ENCODE data around the gene PCYT2. TPM values are rescaled to one million over a fixed set of nuclear protein-coding genes. Genes with fewer than 3 reads are reported as not detected.
A peak's percentile ranks its signal among the peaks of the same experiment; 100 is the strongest.

Gene PCYT2
- total RNA-seq, 1 donor = 67.0 TPM

DNA sequence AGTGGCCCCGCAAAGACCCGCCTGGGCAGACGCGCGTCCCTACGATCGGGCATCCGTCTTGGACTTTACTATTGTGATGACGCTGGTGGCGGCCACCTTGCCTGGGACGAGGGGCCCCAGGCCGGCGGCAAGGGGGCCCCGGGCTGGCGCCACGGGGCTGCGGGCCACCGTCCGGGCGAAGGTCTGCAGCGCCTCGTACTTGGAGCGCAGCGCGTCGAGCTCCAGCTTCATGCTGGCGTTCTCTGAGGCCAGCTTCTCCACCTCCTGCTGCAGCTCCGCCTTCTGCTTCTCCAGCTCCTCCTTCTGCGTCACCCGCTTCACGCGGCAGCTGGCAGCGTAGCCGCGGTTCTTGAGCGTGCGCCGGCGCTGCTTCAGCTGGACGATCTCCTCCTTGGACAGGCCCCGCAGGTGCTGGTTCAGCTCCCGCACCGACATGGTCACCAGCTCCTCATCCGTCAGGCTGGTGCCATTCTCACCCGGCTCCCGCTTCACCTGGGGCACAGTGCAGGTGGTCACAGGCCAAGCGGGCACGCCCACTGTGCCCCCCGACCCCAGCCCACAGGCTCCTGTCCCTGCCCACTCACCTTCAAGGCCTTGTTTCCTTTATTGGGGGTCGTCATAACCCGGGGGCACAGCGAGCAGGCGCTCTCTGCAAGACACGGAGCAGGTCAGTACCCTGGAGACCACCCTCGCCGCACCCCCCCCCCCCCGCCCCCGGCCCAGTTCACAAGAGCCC lies 11.5 kb upstream of the PCYT2 start:
- DNase-seq (ENCODE audit: insufficient read length, low spot score, missing footprints) = no peak
- no peak for TF ChIP-seq CTCF (IDR thresholded peaks at IDR 0.05; ENCODE audit: extremely low read depth, low read depth, low read length)
- H3K27me3 ChIP-seq (ENCODE audit: insufficient read depth, low read length) = no peaks in the 10 kb centered on the region
- H4K20me1 ChIP-seq (ENCODE audit: insufficient read depth, low read length) = peaks cover 56% of the 10 kb centered on the region
- H2AFZ ChIP-seq (ENCODE audit: low read length) = no peak overlapping the region
- H3K4me1 ChIP-seq (ENCODE audit: insufficient read depth, low read length) = peaks cover 20% of the 10 kb centered on the region
- peak overlapping the region; percentile 83 for H3K4me2 ChIP-seq (ENCODE audit: insufficient read depth, low read length)
- no peaks in the 10 kb centered on the region for H3K9me3 ChIP-seq (ENCODE audit: low read depth, low read length)
- peaks cover 90% of the 10 kb centered on the region for H3K79me2 ChIP-seq (ENCODE audit: insufficient read depth, low read length)
- H3K4me3 ChIP-seq (ENCODE audit: insufficient read depth, low read length) = peak overlapping the region; percentile 64
- peaks cover 35% of the 10 kb centered on the region for H3K36me3 ChIP-seq (ENCODE audit: insufficient read depth, low read length)
- H3K27ac ChIP-seq (ENCODE audit: low read depth, low read length) = peak overlapping the region; percentile 48

- no peak for TF ChIP-seq CTCF (IDR thresholded peaks at IDR 0.05; ENCODE audit: extremely low read depth, low read depth, low read length)
These were observed 10.9 kb upstream of the PCYT2 start for GRCh38 chr17:81921996-81922565.

DNA sequence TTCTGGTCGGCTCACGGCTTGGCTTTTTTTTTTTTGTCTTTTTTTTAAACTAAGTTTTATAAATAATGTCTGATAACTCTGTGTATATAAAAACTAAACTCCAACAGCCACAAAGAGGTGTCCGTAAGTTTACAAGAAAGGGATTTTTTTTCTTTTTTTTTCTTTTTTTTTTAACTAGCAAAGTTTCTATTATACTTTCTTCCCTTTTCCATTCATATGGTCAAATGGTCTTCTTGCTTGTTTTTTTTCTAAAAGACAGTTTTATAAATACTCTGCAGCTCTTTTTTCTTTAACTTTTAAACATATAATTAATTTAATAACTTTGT lies 10.3 kb upstream of the PCYT2 start:
- DNase-seq (ENCODE audit: insufficient read length, low spot score, missing footprints) = no peak
- Histone ChIP-seq H3K4me1 (ENCODE audit: insufficient read depth, low read length) (peaks cover 30% of the 10 kb centered on the region), H3K36me3 (ENCODE audit: insufficient read depth, low read length) (peaks cover 35% of the 10 kb centered on the region), H3K4me3 (ENCODE audit: insufficient read depth, low read length) (no peak overlapping the region), H4K20me1 (ENCODE audit: insufficient read depth, low read length) (peaks cover 64% of the 10 kb centered on the region), H3K27ac (ENCODE audit: low read depth, low read length) (no peak overlapping the region), H3K4me2 (ENCODE audit: insufficient read depth, low read length) (no peak overlapping the region), H2AFZ (ENCODE audit: low read length) (no peak overlapping the region), H3K79me2 (ENCODE audit: insufficient read depth, low read length) (peaks cover 94% of the 10 kb centered on the region), H3K27me3 (ENCODE audit: insufficient read depth, low read length) (no peaks in the 10 kb centered on the region), H3K9me3 (ENCODE audit: low read depth, low read length) (no peaks in the 10 kb centered on the region)
- TF ChIP-seq CTCF (IDR thresholded peaks at IDR 0.05; ENCODE audit: extremely low read depth, low read depth, low read length) = no peak

More at GRCh38 chr17:81921996-81922565, 10.9 kb upstream of the PCYT2 start:
- H3K36me3 ChIP-seq (ENCODE audit: insufficient read depth, low read length) = peaks cover 35% of the 10 kb centered on the region
- H3K4me1 ChIP-seq (ENCODE audit: insufficient read depth, low read length) = peaks cover 24% of the 10 kb centered on the region
- H3K27ac ChIP-seq (ENCODE audit: low read depth, low read length) = no peak overlapping the region
- H3K9me3 ChIP-seq (ENCODE audit: low read depth, low read length) = no peaks in the 10 kb centered on the region
- H2AFZ ChIP-seq (ENCODE audit: low read length) = no peak overlapping the region
- H3K79me2 ChIP-seq (ENCODE audit: insufficient read depth, low read length) = peaks cover 96% of the 10 kb centered on the region
- H4K20me1 ChIP-seq (ENCODE audit: insufficient read depth, low read length) = peaks cover 60% of the 10 kb centered on the region
- no peak for DNase-seq (ENCODE audit: insufficient read length, low spot score, missing footprints)
- H3K4me2 ChIP-seq (ENCODE audit: insufficient read depth, low read length) = no peak overlapping the region
- H3K4me3 ChIP-seq (ENCODE audit: insufficient read depth, low read length) = no peak overlapping the region
- H3K27me3 ChIP-seq (ENCODE audit: insufficient read depth, low read length) = no peaks in the 10 kb centered on the region

Data from osteoblast (primary cell).